ENCODE measurements around the gene RAMP1. TPM values are rescaled to one million over a fixed set of nuclear protein-coding genes. Genes with fewer than 3 reads are reported as not detected.

Gene RAMP1
- total RNA-seq, 2 donors from 2014 or later, result 1.6 TPM; not detected in 1

DNA sequence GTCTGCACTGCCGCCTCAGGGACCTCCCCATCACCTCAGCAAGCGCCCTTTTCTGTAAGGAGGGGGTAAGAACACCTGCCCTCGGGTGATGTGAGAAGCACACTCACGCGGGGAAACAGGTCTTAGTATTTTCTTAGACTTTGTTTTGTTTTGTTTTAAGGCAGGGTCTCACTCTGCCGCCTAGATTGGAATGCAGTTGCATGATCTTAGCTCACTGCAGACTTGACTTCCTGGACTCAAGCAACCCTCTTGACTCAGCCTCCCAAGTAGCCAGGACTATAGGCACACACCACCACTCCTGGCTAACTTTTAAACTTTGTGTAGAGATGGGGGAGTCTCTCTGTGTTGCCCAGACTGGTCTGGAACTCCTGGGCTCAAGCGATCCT, 37.1 kb downstream of the RAMP1 start:
- peak overlapping the region; percentile 67 for H3K27ac Mint-ChIP-seq
- no peaks in the 10 kb centered on the region for H3K9me3 ChIP-seq (ENCODE audit: control insufficient read depth, low read length, poor library complexity, severe bottlenecking)
- DNase-seq (no peak), ATAC-seq (no peak)
- no peaks in the 10 kb centered on the region for H3K36me3 Mint-ChIP-seq (ENCODE audit: low read depth)
- H3K4me1 Mint-ChIP-seq, result peaks cover 42% of the 10 kb centered on the region
- H3K27me3 Mint-ChIP-seq, result no peaks in the 10 kb centered on the region
- no peak overlapping the region for H3K4me3 Mint-ChIP-seq

DNA sequence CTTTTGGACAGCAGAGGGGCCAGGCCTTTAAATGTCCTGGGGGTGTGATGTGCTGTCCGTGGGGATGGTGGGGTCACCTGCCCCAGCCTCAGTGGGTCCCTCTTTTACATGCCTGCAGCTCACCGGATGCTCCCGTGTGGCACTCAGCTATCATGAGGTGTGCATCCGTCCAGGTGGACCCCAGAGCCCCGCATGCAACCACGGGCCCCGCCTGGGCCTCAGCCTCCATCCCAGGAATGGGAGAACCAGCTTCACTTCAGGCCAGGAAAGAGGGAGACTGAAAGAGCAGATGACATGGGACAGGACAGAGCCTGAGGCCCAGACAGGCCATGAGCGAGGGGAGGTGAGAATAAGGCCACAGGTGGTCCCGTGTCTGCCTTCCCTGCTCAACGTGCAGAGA, 37.5 kb downstream of the RAMP1 start:
- H3K4me3 Mint-ChIP-seq, result no peak overlapping the region
- no peak for ATAC-seq
- H3K4me1 Mint-ChIP-seq, result peaks cover 44% of the 10 kb centered on the region
- no peak for DNase-seq
- no peaks in the 10 kb centered on the region for H3K9me3 ChIP-seq (ENCODE audit: control insufficient read depth, low read length, poor library complexity, severe bottlenecking)
- H3K36me3 Mint-ChIP-seq (ENCODE audit: low read depth), result no peaks in the 10 kb centered on the region
- H3K27ac Mint-ChIP-seq, result peak overlapping the region; percentile 67
- no peaks in the 10 kb centered on the region for H3K27me3 Mint-ChIP-seq

DNA sequence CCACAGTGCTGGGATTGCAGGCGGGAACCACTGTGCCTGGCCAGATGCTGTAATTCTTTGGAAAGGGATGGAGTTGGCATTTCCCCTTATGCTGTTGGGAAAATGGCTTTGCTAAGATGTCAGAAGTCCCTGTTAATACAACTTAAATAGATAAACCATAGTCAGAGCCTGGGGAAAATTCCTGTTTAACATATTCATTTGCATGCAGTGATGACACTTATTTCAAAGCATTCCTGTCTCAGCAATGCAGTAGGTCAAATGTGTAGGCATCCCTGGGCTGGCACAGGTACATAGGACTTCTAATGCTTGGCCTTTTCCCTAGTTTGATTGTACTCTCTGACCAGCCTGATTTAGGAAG, 38.6 kb downstream of the RAMP1 start:
- Mint-ChIP-seq H3K36me3 (ENCODE audit: low read depth) (no peaks in the 10 kb centered on the region), H3K4me3 (peak overlapping the region; percentile 72), H3K27me3 (no peaks in the 10 kb centered on the region), H3K27ac (peak overlapping the region; percentile 80), H3K4me1 (peaks cover 36% of the 10 kb centered on the region)
- ATAC-seq (no peak), DNase-seq (no peak)
- no peaks in the 10 kb centered on the region for H3K9me3 ChIP-seq (ENCODE audit: control insufficient read depth, low read length, poor library complexity, severe bottlenecking)

DNA sequence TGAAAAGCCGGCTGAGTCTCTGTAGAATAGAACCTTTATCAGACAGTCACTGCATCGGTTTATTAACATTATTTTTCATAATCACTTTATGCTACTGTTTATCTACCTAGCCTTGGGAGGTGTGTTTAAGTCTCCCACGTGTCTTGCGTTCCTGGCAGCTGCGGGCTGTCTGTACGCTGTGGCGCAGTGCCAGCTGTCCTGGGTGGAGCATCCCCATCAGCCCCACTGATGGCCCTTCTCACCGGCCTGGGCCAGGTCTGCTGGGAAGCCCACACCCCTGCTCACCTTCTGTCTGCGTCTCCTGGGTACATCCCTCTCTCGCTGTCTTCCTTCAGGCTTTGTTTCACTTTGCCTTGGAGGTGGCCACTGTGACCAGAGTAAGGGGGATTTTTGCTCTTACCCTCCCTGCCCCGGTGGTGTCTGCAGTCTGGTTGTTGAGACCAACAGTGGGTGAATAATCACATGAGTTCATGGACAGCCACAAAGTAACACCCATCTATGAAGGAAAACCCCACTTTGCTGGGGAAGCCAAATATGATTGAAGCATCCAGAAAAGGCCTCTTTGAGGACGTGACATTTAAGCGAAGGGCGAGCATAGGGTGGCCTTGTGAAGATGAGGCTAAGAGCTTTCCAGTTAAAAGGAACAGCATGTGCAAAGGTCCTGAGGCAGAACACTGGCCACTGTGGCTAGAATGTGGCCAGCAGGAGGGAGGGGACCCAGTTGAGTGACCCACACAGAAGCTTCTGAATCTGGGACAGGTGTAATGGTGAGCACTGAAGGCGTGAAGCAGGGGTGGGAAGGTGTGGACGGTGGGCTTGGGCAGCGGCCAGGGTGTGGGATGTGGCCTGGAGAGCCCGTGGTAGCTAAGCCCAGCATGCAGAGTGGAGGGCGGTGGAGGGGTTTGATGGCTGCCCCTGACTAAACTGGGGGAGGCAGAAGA, 41.7 kb downstream of the RAMP1 start:
- no peak overlapping the region for H3K4me3 Mint-ChIP-seq
- peak overlapping the region; percentile 56 for H3K27ac Mint-ChIP-seq
- H3K4me1 Mint-ChIP-seq, result peaks cover 39% of the 10 kb centered on the region
- H3K9me3 ChIP-seq (ENCODE audit: control insufficient read depth, low read length, poor library complexity, severe bottlenecking), result no peaks in the 10 kb centered on the region
- no peaks in the 10 kb centered on the region for H3K36me3 Mint-ChIP-seq (ENCODE audit: low read depth)
- no peaks in the 10 kb centered on the region for H3K27me3 Mint-ChIP-seq
- DNase-seq (no peak), ATAC-seq (no peak)

DNA sequence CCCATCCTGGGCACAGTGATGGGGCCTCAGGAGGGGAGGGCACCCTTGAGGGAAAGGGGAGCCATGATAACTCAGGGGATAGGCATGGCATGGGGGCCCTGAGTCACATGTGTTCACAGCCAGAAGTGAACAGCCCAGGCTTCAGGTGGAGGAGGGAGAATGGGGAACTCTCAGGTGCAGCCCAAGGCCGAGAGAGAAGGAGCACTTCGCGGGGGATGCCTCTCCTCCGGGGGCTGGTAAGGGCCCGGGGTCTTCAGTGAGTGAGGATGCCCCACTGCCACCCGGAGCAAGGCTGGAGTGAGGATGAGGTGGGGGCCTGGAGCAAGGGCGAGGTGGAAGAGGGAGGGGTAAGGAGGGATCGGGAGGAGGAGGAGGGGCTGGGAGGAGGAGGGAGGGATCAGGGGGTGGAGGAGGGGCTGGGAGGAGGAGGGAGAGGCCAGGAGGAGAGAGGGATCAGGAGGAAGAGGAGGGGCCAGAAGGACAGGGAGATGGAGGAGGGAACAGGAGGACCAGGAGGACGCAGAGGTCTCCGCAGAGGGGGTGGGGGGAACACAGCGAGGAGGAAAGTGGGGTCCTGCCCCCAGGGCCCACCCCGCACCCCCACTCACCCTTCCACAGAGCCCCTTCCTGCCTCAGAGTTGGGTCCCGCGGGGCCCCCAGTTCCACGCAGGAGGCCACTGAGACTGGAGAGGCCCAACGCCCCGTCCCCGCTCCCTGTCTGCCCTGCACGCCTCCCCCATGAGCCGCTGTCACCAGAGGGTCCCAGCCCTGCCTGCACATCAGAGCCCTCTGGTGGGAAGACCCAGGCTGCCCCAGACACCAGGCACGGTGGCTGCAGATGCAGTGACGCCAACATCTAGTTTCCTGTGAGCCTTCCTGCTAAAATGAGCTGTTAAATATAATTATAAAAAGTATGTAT, 42.8 kb downstream of the RAMP1 start:
- DNase-seq (no peak), ATAC-seq (no peak)
- peak overlapping the region; percentile 56 for H3K27ac Mint-ChIP-seq
- H3K4me3 Mint-ChIP-seq, result peak overlapping the region; percentile 19
- H3K9me3 ChIP-seq (ENCODE audit: control insufficient read depth, low read length, poor library complexity, severe bottlenecking), result no peaks in the 10 kb centered on the region
- H3K36me3 Mint-ChIP-seq (ENCODE audit: low read depth), result no peaks in the 10 kb centered on the region
- H3K4me1 Mint-ChIP-seq, result peaks cover 39% of the 10 kb centered on the region
- H3K27me3 Mint-ChIP-seq, result no peaks in the 10 kb centered on the region

DNA sequence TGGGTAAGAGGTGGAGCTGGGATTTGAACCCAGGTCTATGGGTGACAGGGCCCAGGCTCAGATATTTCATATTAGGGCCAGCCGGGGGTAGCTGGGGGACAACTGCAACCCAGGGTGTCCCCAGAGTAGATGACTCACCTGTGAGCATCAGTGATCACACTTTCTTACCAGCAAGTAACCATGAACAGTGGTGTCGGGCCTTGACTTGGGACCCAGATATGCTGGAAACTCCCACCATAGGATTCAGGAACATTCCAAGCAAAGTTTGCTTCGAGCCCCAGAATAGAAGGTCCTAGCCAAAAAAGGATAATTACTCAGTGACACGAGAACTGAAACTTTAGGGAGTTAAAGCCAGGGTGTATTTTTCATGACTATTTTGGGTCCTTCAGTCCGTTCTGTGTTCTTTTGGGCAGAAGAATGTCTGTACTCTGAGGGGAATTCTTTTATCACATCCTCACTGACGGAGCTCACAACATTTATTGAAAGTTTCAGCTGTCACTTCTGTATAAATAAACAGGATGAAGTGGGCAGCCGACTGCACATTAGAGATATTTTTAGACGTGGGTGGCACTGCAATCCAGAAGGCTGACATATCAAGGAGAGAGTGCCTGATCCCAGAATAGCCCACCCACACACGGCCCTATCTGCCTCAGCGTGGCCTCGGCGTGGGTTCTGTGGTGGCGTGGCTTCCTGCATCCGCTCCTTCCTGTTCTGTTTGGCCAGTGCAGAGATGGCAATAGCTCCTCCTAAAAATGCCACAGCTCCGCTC, 45.6 kb downstream of the RAMP1 start:
- H3K4me1 Mint-ChIP-seq, result peaks cover 15% of the 10 kb centered on the region
- ATAC-seq, result no peak
- H3K27ac Mint-ChIP-seq, result peak overlapping the region; percentile 4
- no peaks in the 10 kb centered on the region for H3K9me3 ChIP-seq (ENCODE audit: control insufficient read depth, low read length, poor library complexity, severe bottlenecking)
- no peak overlapping the region for H3K4me3 Mint-ChIP-seq
- H3K27me3 Mint-ChIP-seq, result no peaks in the 10 kb centered on the region
- H3K36me3 Mint-ChIP-seq (ENCODE audit: low read depth), result peaks cover 3% of the 10 kb centered on the region
- DNase-seq, result no peak

DNA sequence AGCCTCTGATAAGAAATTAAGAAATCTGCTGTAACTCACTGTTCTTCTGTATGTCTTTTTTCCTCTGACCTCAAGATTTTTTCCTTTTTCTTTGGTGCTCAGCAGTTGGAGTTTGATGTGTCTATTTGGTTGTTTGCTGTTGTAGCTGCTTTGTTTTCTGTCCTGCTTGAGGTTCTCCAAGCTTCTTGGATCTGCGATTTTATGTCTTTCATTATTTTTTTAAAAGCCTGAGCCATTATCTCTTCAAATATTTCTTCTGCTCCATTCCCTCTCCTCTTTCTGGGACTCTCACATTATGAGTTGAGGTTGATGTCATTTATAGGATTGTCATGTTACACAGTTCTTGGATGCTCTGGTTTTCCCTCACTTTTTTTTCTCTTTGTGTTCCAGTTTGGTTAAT, 47.7 kb downstream of the RAMP1 start:
- no peak for DNase-seq
- Mint-ChIP-seq H3K4me1 (peaks cover 11% of the 10 kb centered on the region), H3K36me3 (ENCODE audit: low read depth) (peaks cover 8% of the 10 kb centered on the region), H3K27ac (no peak overlapping the region), H3K27me3 (no peaks in the 10 kb centered on the region), H3K4me3 (no peak overlapping the region)
- H3K9me3 ChIP-seq (ENCODE audit: control insufficient read depth, low read length, poor library complexity, severe bottlenecking), result no peaks in the 10 kb centered on the region
- no peak for ATAC-seq

DNA sequence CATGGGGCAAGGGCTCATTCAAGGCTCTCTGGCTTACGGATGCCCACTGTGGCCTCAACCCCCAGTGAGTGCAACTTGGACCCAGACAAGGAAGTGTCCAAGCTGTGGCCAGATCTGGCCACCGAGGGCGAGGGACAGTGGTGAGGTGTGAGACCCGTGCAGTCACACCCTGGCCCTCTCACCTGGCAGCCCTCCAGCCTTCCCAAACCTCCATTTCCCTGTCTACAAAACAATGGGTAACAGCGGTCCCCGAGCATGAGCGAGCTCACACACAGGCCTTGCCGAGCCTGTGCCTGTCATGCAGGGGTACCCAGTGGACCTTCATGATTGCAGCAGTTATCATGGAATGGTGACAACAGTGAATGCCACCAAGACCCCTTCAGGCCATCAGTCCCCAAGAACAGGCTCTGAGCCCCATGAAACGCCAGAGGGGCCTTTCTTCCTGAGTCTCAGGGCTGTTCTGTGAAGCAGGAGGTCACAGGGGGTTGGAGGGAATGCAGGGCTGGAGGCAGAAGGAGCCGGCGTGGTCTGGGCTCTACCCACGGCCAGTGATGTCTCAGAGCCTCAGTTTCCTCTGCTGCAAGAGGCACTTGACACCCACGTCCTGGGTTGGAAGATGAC, 49.8 kb downstream of the RAMP1 start:
- DNase-seq, result no peak
- H3K9me3 ChIP-seq (ENCODE audit: control insufficient read depth, low read length, poor library complexity, severe bottlenecking), result no peaks in the 10 kb centered on the region
- H3K27me3 Mint-ChIP-seq, result no peaks in the 10 kb centered on the region
- no peak for ATAC-seq
- peaks cover 11% of the 10 kb centered on the region for H3K4me1 Mint-ChIP-seq
- H3K4me3 Mint-ChIP-seq, result no peak overlapping the region
- no peak overlapping the region for H3K27ac Mint-ChIP-seq
- H3K36me3 Mint-ChIP-seq (ENCODE audit: low read depth), result peaks cover 8% of the 10 kb centered on the region

DNA sequence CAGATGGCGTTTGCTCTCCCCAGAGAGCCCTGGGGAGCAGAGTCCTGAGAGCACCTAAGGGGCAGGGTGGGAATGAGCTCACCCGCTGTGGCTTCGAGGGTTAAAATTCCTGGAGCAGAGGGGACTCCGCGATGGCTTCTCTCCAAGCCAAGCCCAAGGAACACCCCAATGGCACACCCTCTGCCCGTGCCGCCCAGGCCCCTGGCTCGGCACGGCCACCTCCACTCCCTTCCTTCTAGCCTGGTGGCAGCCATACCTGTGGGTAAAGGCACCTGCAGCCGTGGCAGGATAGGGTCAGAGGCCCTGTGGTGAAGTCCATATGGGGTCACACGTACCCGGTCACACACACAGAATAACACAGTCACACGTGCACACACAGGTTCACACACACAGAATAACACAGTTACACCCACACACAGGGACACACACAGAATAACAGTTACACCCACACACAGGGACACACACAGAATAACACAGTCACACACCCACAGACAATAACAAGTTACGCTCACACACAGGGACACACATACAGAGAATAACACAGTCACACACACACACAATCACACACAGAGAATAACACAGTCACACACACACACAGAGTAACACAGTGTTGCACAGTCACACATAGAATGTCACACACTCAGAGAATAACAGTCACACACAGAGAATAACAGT, 50.5 kb downstream of the RAMP1 start:
- no peaks in the 10 kb centered on the region for H3K27me3 Mint-ChIP-seq
- H3K9me3 ChIP-seq (ENCODE audit: control insufficient read depth, low read length, poor library complexity, severe bottlenecking), result no peaks in the 10 kb centered on the region
- ATAC-seq, result no peak
- peaks cover 8% of the 10 kb centered on the region for H3K36me3 Mint-ChIP-seq (ENCODE audit: low read depth)
- H3K4me1 Mint-ChIP-seq, result peaks cover 10% of the 10 kb centered on the region
- no peak overlapping the region for H3K27ac Mint-ChIP-seq
- H3K4me3 Mint-ChIP-seq, result no peak overlapping the region
- DNase-seq, result no peak

DNA sequence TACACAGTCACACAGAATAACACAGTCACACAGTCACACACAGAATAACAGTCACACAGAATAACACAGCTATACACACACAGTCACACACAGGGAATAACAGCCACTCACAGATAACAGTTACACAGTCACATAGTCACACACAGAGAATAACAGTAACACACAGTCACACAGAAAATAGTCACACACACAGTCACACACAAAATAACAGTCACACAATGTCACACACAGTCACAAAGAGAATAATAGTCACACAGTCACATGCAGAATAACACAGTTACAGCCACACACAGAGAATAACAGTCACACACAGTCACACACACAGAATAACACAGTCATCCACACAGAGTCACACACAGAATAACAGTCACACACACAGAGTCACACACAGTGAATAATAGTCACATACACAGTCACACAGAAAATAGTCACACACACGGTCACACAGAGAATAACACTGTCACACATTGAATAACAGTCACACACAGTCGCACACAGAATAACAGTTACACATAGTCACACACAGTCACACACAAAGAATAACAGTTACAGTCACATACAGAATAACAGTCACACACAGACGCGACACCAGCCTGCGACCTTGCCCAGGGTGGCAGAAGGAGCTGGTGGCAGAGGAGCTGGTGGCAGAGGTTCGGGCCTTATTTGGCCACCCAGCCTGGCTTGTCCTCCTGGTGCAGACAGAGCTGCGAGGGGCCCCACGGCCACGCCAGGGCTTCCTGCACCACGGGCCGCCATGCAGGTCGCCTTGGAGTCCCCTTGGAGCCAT, 51.3 kb downstream of the RAMP1 start:
- ATAC-seq (no peak), DNase-seq (no peak)
- Mint-ChIP-seq H3K27me3 (peaks cover 2% of the 10 kb centered on the region), H3K27ac (no peak overlapping the region), H3K4me1 (peaks cover 3% of the 10 kb centered on the region), H3K36me3 (ENCODE audit: low read depth) (peaks cover 8% of the 10 kb centered on the region), H3K4me3 (no peak overlapping the region)
- H3K9me3 ChIP-seq (ENCODE audit: control insufficient read depth, low read length, poor library complexity, severe bottlenecking), result no peaks in the 10 kb centered on the region

DNA sequence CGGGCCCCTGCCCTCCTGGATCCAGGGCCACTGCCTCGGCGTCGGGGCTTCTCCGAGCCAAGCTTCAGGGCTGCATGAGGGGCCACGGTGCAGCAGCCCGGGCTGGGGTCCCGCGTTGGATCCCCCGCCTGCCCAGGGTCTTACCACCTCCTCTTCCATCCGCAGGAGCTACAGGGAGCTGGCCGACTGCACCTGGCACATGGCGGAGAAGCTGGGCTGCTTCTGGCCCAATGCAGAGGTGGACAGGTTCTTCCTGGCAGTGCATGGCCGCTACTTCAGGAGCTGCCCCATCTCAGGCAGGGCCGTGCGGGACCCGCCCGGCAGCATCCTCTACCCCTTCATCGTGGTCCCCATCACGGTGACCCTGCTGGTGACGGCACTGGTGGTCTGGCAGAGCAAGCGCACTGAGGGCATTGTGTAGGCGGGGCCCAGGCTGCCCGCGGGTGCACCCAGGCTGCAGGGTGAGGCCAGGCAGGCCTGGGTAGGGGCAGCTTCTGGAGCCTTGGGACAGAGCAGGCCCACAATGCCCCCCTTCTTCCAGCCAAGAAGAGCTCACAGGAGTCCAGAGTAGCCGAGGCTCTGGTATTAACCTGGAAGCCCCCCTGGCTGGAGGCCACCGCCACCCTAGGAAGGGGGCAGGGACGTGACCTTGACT, 52.1 kb downstream of the RAMP1 start:
- H3K36me3 Mint-ChIP-seq (ENCODE audit: low read depth), result peaks cover 8% of the 10 kb centered on the region
- H3K9me3 ChIP-seq (ENCODE audit: control insufficient read depth, low read length, poor library complexity, severe bottlenecking), result no peaks in the 10 kb centered on the region
- H3K4me1 Mint-ChIP-seq, result peaks cover 3% of the 10 kb centered on the region
- H3K27ac Mint-ChIP-seq, result no peak overlapping the region
- ATAC-seq, result no peak
- DNase-seq, result no peak
- H3K4me3 Mint-ChIP-seq, result no peak overlapping the region
- peaks cover 9% of the 10 kb centered on the region for H3K27me3 Mint-ChIP-seq
